Testis (tissue), 2 donors: ENCODE data around the gene SLC19A1.

ENCODE experiments used
- POLR2A ChIP-seq: fragments of 450-650 bp; IDR thresholded peaks from one replicate; pipeline ENCODE4 v1.6.1; 2017; ENCODE audit warnings: antibody characterized with exemption, mild to moderate bottlenecking, moderate library complexity
- TF ChIP-seq, protein P1 (sequence below), 3 experiments: fragments of 450-650 bp in 2 of 3; fragments of 200-600 bp in 1 of 3; sonication (generic) in 1 of 3; IDR thresholded peaks; one replicate each; pipeline ENCODE4 v1.5.1; 2016 to 2019; ENCODE audit warnings: antibody characterized with exemption in 3 of 3, mild to moderate bottlenecking in 2 of 3, moderate library complexity in 1 of 3

DNA sequence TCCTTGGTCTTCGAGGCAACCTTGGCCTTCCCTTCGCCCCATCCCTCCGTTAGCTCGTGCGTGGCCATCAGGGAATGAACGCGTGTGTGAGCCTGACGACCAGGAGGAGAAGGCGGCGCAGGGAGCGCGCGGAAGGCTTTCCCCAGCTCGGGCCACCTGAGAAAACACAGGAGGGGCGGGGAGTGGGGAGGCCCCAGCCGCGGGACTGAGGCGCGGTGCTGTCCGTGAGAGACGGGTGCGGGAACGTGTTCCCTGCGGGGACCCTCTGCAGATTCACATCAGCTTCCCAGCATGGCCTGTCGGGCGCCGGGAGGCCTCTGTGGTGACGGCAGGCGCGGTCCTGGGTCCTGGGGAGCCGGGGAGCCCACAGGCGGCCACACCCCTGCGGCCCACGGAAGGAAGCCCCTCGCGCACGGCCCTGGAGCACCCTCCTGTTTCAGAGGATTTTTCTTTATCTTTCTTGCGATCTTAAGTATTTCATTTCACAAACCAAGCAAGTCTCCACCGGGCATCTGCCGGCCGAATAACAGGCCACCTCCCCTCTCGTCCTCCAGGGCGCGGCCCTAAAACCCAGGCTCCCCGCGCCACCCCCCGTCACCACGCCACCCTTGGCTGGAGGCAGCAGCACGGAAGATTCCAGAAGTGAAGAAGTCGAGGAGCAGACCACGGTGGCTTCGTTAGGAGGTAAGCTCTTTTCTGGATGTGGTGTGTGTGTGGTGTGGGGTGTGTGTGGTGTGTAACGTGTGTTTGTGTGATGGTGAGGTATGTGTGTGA is 66.3 kb downstream of the SLC19A1 start:
- TF ChIP-seq, protein P1, sequence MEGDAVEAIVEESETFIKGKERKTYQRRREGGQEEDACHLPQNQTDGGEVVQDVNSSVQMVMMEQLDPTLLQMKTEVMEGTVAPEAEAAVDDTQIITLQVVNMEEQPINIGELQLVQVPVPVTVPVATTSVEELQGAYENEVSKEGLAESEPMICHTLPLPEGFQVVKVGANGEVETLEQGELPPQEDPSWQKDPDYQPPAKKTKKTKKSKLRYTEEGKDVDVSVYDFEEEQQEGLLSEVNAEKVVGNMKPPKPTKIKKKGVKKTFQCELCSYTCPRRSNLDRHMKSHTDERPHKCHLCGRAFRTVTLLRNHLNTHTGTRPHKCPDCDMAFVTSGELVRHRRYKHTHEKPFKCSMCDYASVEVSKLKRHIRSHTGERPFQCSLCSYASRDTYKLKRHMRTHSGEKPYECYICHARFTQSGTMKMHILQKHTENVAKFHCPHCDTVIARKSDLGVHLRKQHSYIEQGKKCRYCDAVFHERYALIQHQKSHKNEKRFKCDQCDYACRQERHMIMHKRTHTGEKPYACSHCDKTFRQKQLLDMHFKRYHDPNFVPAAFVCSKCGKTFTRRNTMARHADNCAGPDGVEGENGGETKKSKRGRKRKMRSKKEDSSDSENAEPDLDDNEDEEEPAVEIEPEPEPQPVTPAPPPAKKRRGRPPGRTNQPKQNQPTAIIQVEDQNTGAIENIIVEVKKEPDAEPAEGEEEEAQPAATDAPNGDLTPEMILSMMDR (IDR thresholded peaks at IDR 0.05) = no peak
- TF ChIP-seq POLR2A = no peak
